ENCODE data around the gene HMX3.

Gene HMX3

DNA sequence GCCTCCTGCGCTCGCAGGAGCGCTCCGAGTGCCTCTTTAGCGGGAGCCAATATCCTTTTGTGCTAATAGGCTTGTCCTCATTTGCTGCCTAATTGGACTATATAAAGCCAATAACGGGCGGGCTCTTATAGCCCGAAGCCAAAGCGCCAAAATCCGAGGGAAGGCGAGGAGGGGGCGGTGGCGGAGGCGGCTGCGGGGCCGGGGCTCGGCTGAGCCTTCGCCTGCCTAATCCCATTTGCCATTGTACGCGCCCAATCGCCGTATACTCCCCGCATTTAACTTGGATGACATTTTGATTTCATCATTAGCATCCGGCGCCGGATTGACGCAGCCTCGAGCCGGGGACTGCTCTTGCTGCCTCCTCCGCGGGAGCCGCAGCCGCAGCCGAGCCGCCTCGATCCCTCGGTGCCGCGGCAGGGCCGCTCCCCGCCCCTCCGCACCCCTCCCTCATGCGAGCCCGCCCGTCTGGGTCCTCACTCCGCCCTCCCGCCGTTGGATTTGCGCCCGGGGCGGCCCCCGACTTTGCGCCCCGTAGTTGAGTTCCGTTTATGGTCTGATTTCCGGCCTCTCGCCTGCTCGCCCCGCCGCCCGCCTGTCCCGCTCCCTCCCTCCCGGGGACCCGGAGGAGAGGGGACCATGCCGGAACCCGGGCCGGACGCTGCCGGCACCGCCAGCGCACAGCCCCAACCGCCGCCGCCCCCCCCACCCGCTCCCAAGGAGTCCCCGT is at the start of gene HMX3:
HMX3 (plus strand) TSS at position 556 of the 727 bp plus-strand sequence; CDS start at position 637, 81 bp downstream.
- no peak for DNase-seq

- no peak for DNase-seq
These were observed 49.5 kb upstream of the HMX3 start for GRCh38 chr10:123086281-123086680.

DNA sequence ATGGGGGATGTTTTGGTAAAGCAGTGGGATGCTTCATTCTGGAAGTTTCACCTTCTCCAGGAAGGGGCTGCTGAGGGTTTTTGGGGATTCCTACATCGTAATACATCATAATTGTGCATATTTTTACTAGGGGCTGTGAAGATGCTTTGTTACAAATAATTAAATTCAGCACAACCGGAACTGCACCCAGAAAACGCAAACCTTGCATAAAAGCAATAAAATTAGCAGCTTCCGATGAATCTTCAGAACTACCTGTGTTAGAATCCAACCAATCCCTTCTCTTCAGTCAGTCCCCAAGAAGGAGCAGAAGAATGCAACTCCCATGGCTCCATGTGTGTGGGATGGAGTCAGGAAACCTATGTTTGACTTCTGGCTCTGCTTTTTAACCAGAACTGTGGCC is 48.4 kb upstream of the HMX3 start:
- no peak for DNase-seq

GRCh38 chr10:123087786-123088185 is 48.0 kb upstream of the HMX3 start:
- no peak for DNase-seq

GRCh38 chr10:123092635-123093414 is 42.9 kb upstream of the HMX3 start:
- no peak for DNase-seq

- DNase-seq: no peak
These were observed 42.3 kb upstream of the HMX3 start for GRCh38 chr10:123093489-123093888.

DNA sequence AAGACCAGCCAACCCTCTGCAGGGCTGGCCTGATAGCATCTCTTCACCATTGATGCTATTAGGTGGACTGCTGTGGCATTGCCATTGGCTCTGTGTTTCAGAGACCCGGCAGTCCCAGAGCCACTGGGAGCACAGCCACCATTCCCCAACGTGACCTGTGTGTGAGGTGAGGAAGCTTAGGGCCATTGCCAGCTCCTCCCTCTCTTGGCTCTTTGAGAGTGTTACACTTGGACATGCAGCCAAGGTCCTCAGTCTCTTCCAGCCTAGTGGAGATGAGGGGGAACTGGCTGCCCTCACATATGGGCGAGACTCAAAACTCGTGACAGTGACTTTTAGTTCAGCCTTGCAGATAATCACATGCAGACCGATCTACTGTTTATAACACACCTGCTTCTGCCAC is 39.3 kb upstream of the HMX3 start:
- DNase-seq: no peak

GRCh38 chr10:123097039-123097438 is 38.7 kb upstream of the HMX3 start:
- no peak for DNase-seq

DNA sequence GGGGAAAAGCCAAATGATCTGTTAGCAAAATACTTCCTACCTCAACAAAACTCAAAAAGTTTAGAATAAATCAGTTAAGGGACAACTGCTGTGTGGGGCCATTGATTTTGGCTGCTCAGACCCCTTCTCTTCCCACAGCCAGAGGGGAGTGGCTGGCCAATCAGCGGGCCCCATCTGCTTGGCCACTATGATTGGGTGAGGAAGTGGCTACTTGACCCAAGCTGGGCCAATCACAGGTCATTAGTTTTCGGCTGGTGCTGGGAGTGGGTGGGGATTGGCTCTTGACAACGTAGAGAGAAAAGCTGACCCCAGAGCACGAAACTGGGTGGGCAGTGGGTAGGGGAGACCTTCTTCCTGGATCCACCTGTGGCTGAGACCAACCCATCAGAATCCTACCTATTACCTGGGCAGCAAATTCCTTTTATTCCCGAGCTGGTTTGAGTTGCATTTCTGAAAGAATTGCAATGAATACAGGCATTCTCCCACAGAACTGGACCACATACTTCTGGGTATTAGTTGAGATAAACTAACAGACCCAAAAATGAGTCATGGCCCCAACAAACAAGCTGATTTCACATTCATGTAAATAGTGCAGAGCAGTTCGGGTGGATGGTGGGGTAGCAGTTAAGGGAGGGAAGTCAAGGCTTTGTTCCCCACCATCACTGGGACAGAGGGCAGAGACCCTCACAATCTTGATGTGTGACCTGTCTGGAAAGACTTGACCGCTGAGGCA is 35.6 kb upstream of the HMX3 start:
- no peak for DNase-seq

DNA sequence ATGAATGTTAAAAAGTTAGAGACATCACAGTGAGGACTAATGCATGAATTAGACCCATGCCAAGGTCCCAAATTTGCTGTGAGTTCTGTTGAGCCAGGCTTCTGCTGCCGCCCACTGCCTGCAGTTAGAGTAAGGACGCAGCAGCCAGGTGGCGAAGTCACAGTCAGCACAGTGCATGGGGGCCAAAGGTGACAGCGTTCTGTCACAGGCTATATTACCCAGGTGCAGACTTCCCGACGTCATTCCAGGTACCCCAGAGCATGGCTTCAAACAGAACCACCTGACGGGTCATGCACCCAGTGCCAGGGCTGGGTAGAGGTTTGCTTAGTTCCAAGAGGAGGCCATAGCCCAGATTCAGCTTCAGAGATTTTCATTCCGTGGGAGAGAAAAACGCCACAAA is 33.9 kb upstream of the HMX3 start:
- DNase-seq: no peak

- DNase-seq: no peak
These were observed 33.1 kb upstream of the HMX3 start for GRCh38 chr10:123102673-123103072.

DNA sequence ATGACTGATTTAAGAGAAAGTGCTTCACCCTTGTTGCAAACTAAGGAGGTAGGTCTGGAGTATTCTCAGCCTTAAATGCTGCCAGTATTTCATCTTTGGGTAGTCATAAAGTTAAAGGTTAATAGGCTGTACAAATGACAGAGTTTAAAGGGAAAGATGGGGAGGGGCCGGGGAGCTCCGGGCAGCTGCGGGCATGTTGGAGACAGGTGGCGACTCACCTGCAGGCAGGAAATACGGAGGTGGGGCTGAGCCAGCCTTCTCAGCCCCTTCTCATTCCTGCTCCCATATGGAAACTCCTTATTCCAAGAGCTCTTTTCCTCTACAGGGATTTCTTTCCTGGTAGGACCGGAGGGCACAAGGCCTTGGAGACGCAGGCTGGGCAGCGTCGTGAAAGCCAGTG is 31.8 kb upstream of the HMX3 start:
- no peak for DNase-seq

GRCh38 chr10:123109466-123109865 is 26.3 kb upstream of the HMX3 start:
- no peak for DNase-seq

DNA sequence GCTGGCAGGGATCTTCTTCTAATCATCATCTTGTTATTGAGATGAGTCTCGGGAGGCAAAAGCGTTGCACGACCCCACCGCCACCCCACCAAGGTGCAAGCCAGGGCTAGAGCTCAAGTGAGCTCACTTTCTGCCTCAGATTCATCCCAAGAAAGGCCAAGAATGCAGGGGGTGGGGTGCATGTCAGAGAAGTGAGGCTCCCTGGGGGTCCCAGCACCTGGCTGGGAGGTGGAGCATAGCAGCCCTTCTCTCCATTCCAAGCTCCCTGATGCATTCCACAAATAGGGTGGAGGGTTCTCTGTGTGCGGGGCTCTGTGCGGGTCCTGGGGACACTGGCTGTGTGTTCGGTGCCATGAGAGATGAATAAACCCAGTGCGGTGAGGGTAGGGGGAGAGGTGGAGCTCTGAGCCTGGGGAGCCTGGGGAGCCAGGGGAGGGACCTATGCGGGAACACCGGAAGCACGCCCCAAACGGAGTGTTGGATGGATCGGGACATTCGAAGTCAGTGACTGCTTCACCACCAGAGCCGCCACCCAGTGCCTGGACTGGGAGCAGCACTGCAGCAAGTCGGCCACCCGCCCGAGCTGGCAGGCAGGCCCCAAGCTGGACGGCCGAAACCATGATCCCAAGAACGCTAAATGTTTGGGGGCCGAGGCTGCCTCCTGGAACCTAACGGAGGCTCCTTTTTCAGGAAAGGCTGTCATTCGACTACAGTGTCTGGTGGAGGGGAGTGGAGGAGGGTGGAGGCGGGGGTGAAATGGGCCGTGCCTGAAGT is 17.9 kb upstream of the HMX3 start:
- DNase-seq: no peak

DNA sequence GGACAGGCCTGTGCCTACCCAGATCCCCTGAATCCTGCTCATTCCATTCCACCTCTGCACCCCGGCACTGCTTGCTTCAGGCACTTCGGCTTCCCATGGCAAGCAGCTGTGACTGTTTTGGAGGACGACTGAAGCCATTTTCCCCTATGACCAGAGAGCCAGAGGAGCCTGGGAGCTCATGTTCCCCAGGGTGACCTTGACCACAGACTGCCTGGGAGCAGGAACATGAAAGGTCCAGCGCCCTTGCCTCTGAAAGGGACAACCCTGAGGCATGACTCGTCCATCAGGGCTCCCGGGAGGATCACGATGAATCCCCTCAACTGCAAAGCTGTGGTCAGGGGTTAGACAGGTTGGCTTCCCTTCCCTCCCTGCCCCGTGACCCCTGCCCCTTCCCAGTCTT is 16.7 kb upstream of the HMX3 start:
- no peak for DNase-seq

DNA sequence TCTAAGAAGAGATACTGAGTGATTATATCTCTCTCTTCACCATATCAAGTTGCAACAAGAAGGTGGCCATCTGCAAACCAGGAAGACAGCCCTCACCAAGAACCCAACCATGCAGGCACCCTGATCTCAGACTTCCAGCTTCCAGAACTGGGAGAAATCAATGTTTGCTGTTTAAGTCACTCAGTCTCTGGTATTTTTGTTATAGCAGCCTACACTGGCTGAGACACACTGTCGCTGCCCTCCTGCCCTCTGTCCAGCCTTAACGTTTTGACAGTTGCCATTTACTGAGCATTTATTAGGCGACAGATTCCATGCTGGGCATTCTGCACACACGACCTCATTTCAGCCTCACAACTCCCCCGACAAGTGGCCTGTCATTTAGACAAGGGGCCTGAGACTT is 9.5 kb upstream of the HMX3 start:
- no peak for DNase-seq

- DNase-seq: no peak
These were observed 6.0 kb upstream of the HMX3 start for GRCh38 chr10:123129618-123130271.

GRCh38 chr10:123132576-123133477 is 2.9 kb upstream of the HMX3 start:
- peak; percentile 91 for DNase-seq

DNA sequence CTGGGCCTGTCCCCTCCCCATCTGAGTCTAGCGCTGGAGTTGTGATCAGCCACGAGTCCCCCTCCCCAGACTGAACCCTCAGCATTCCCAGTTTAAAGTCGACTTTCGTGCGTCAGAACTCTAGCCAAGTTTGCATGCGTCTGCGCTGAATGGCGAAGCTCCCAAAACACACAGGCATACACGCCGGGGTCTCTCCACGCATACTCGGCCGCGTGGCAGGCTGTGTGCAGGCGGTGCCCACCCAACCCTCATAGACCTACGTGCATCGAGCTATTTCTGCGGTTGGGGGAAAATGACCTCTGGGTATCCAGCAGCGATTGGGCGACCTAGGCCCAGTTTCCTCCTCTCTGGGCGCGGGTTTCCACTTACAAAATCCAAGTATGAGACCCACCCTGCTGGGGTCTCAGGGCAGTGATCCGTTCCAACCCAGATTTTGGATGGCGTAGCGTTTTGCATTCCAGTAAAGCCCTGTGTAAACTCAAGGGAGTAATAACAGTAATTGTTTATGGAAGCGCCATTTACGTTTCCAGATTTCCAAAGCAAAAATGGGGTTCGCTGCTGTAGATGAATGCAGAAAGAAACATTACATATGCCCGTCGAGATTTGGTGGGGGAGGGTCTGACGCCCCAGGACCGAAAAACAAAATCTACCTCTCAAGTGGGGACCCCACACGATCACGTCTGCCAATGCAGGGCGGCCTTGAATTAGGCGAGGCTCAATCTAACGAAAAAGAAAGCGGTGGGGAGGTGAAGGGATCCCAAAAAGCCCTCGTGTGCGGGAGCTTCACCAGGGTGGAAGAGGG is 2.0 kb upstream of the HMX3 start:
- DNase-seq: no peak

- no peak for DNase-seq
These were observed 1.3 kb upstream of the HMX3 start for GRCh38 chr10:123134343-123134914.

All from femur (tissue), 1 donor.